ENCODE data around the gene SP9. TPM values are rescaled to one million over a fixed set of nuclear protein-coding genes. Genes with fewer than 3 reads are reported as not detected.

The SP9 gene
- total RNA-seq, 1 donor, result not detected

DNA sequence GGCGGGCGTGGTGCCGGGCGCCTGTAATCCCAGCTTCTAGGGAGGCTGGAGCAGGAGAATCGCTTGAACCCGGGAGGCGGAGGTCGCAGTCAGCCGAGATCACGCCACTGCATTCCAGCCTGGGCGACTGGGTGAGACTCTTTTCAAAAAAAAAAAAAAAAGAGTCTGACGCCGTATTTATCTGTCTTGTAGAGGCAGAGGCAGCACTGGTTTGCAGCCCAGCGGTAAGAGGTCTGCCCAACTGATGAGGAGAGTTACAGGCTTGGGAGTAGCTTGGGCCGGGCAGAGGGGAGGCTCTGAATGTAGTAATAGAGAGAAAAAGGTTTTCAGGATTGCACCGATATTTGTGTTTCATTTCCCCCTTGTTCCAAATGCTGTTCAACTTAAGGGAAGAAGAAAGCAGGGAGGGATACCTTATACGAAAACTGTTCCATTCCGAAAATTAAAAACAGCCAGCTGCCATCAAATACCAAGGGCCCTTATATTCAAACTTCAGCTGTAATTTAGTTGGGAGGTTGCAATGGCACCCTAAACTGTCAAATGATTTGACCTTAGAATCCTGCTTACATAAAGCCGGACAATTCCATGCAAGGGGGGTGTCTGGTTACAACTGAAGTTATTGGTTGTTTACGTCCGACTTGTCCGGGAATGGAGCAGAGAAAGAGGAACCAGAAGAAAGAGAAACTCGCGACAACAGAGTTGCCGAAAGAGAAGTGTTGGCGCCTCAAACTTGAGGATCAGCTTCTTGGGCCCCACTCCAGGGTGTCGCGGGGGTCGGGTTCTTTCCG is 9.2 kb upstream of the SP9 start:
- Histone ChIP-seq H3K79me2 (ENCODE audit: insufficient read depth, low read length) (no peaks in the 10 kb centered on the region), H3K4me2 (ENCODE audit: insufficient read depth, low read length) (no peak overlapping the region), H4K20me1 (ENCODE audit: insufficient read depth, low read length) (no peaks in the 10 kb centered on the region), H2AFZ (ENCODE audit: low read length) (no peak overlapping the region), H3K4me3 (ENCODE audit: insufficient read depth, low read length) (peak overlapping the region; percentile 22), H3K27me3 (ENCODE audit: insufficient read depth, low read length) (peaks cover 79% of the 10 kb centered on the region), H3K36me3 (ENCODE audit: insufficient read depth, low read length) (no peaks in the 10 kb centered on the region), H3K9me3 (ENCODE audit: low read depth, low read length) (no peaks in the 10 kb centered on the region), H3K4me1 (ENCODE audit: insufficient read depth, low read length) (peaks cover 5% of the 10 kb centered on the region), H3K27ac (ENCODE audit: low read depth, low read length) (no peak overlapping the region)
- TF ChIP-seq, protein P1, sequence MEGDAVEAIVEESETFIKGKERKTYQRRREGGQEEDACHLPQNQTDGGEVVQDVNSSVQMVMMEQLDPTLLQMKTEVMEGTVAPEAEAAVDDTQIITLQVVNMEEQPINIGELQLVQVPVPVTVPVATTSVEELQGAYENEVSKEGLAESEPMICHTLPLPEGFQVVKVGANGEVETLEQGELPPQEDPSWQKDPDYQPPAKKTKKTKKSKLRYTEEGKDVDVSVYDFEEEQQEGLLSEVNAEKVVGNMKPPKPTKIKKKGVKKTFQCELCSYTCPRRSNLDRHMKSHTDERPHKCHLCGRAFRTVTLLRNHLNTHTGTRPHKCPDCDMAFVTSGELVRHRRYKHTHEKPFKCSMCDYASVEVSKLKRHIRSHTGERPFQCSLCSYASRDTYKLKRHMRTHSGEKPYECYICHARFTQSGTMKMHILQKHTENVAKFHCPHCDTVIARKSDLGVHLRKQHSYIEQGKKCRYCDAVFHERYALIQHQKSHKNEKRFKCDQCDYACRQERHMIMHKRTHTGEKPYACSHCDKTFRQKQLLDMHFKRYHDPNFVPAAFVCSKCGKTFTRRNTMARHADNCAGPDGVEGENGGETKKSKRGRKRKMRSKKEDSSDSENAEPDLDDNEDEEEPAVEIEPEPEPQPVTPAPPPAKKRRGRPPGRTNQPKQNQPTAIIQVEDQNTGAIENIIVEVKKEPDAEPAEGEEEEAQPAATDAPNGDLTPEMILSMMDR (IDR thresholded peaks at IDR 0.05; ENCODE audit: extremely low read depth, low read depth, low read length), result no peak
- DNase-seq (ENCODE audit: insufficient read length, low spot score, missing footprints), result peak; percentile 39

DNA sequence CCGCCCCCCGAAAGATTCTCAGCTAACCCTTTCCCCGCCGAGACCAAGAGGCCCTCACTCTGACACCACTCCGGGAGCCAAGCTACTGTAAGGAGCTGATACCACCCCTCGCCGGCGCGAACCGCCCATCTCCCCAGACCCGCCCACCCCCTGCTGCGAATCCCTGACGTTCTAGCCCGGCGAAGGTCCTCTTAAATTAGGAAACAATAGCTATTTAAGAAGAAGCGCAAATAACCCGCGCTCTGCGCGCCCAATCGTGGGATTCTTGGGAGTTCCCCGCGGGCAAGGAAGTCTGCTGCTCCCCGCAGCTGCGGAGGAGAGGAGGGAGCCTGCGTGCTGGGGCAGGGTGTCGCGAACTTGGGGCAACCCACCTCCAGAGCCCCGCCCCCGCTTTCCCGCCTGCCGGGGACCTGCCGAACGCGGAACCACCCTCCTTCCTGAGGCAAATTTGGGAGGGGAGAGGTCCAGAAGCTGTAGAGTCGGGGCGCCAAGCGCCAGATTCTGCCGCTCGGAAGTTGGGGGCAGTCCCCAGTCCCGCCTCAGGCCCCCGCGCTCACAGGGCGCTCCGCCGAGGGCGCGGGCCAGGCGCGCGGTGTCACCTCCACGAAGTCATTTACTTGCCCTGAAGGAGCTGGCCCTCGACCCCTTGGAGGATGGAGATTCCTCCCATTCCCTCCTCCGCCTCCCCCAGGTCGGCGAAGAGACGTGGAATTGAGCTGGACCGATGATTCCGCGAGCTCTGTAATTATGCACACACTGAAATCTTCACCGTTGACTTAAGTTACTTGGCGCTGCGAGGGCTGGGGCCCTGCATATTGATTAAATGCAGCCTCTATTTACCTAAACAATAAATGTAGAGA is 8.4 kb upstream of the SP9 start:
- peak overlapping the region; percentile 51 for H3K4me3 ChIP-seq (ENCODE audit: insufficient read depth, low read length)
- H3K9me3 ChIP-seq (ENCODE audit: low read depth, low read length), result no peaks in the 10 kb centered on the region
- H4K20me1 ChIP-seq (ENCODE audit: insufficient read depth, low read length), result no peaks in the 10 kb centered on the region
- H3K36me3 ChIP-seq (ENCODE audit: insufficient read depth, low read length), result no peaks in the 10 kb centered on the region
- H3K79me2 ChIP-seq (ENCODE audit: insufficient read depth, low read length), result no peaks in the 10 kb centered on the region
- no peak overlapping the region for H2AFZ ChIP-seq (ENCODE audit: low read length)
- peak; percentile 68 for DNase-seq (ENCODE audit: insufficient read length, low spot score, missing footprints)
- H3K4me1 ChIP-seq (ENCODE audit: insufficient read depth, low read length), result peaks cover 5% of the 10 kb centered on the region
- no peak overlapping the region for H3K27ac ChIP-seq (ENCODE audit: low read depth, low read length)
- peak overlapping the region; percentile 58 for H3K4me2 ChIP-seq (ENCODE audit: insufficient read depth, low read length)
- TF ChIP-seq, protein P1 (IDR thresholded peaks at IDR 0.05; ENCODE audit: extremely low read depth, low read depth, low read length), result no peak
- H3K27me3 ChIP-seq (ENCODE audit: insufficient read depth, low read length), result peaks cover 81% of the 10 kb centered on the region

DNA sequence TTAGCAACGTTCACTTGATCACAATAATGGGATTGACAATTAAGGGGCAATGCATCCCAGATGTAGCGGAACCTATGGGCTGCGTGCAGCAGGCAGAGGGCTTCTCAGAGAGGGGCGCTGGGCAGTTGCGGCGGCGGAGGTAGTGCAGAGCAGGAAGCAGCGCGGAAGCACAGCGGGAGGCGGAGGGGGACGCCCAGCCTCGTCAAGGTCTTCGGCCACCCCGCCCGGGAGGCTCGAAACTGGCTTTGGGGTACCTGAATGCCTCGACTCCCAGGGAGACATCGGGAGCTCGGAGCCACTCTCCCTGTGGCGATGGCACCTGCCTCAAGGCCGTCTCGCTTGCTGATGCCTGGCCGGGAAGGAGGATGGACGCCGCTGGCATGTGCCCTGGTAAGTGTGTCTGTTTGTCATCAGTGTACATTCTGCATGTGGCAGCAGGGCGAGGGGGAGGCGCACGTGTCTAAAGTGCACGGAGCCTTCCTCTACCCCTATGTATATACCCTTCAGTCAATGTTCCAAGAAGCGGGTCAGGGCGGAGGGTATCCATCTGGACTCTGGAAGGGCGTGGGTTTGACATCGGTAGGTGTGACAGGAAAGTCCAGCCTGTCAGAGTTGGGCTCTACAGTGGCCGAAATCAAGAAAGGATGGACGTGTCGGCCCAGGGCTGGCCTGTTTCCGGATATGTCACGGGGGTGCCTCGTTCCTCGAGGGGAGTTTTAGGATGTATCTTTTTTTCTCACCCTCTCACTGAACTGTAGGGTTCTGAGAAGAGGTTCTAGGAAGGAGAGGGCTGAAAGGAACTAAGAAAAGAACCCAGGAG is 7.5 kb upstream of the SP9 start:
- DNase-seq (ENCODE audit: insufficient read length, low spot score, missing footprints), result peak; percentile 81
- Histone ChIP-seq H3K4me1 (ENCODE audit: insufficient read depth, low read length) (peaks cover 5% of the 10 kb centered on the region), H3K4me2 (ENCODE audit: insufficient read depth, low read length) (peak overlapping the region; percentile 58), H2AFZ (ENCODE audit: low read length) (no peak overlapping the region), H3K27me3 (ENCODE audit: insufficient read depth, low read length) (peaks cover 86% of the 10 kb centered on the region), H3K9me3 (ENCODE audit: low read depth, low read length) (no peaks in the 10 kb centered on the region), H3K36me3 (ENCODE audit: insufficient read depth, low read length) (no peaks in the 10 kb centered on the region), H3K4me3 (ENCODE audit: insufficient read depth, low read length) (peak overlapping the region; percentile 51), H4K20me1 (ENCODE audit: insufficient read depth, low read length) (no peaks in the 10 kb centered on the region), H3K79me2 (ENCODE audit: insufficient read depth, low read length) (no peaks in the 10 kb centered on the region), H3K27ac (ENCODE audit: low read depth, low read length) (no peak overlapping the region)
- TF ChIP-seq, protein P1 (IDR thresholded peaks at IDR 0.05; ENCODE audit: extremely low read depth, low read depth, low read length), result no peak

Measured in osteoblast (primary cell).